ENCODE data around the gene CBARP.

Gene CBARP

GRCh38 chr19:1230783-1231489 is 6.9 kb downstream of the CBARP start:
- no peak overlapping the region for H3K4me3 ChIP-seq (ENCODE audit: low read depth, low read length)

GRCh38 chr19:1229924-1230782 is 7.7 kb downstream of the CBARP start:
- no peak overlapping the region for H3K4me3 ChIP-seq (ENCODE audit: low read depth, low read length)
- TF ChIP-seq CTCF (IDR thresholded peaks at IDR 0.05; ENCODE audit: low read depth, low read length, missing control alignments): no peak
- DNase-seq (ENCODE audit: low read depth): no peak

More at GRCh38 chr19:1230783-1231489, 6.9 kb downstream of the CBARP start:
- no peak for DNase-seq (ENCODE audit: low read depth)
- peak; percentile 7 for TF ChIP-seq CTCF (IDR thresholded peaks at IDR 0.05; ENCODE audit: low read depth, low read length, missing control alignments)

GRCh38 chr19:1229056-1229923 is 8.5 kb downstream of the CBARP start:
- no peak for TF ChIP-seq CTCF (IDR thresholded peaks at IDR 0.05; ENCODE audit: low read depth, low read length, missing control alignments)
- no peak for DNase-seq (ENCODE audit: low read depth)
- H3K4me3 ChIP-seq (ENCODE audit: low read depth, low read length): no peak overlapping the region

- DNase-seq (ENCODE audit: low read depth): no peak
- TF ChIP-seq CTCF (IDR thresholded peaks at IDR 0.05; ENCODE audit: low read depth, low read length, missing control alignments): no peak
- H3K4me3 ChIP-seq (ENCODE audit: low read depth, low read length): no peak overlapping the region
Measured at GRCh38 chr19:1228161-1228957, 9.4 kb downstream of the CBARP start.

- no peak for TF ChIP-seq CTCF (IDR thresholded peaks at IDR 0.05; ENCODE audit: low read depth, low read length, missing control alignments)
- no peak overlapping the region for H3K4me3 ChIP-seq (ENCODE audit: low read depth, low read length)
- DNase-seq (ENCODE audit: low read depth): no peak
Measured at GRCh38 chr19:1227304-1228054, 10.3 kb downstream of the CBARP start.
